ENCODE measurements around the gene ADGRA1. TPM values are rescaled to one million over a fixed set of nuclear protein-coding genes. Genes with fewer than 3 reads are reported as not detected.
"Not testable (repeated sequence)": the region's sequence is repeated elsewhere in the genome, so short reads cannot be mapped to it uniquely, and the experiment has no call there.

ADGRA1 gene
- polyA plus RNA-seq, 10 donors = 1.8 to 3.2 (median 2.5) TPM

- DNase-seq = no peak
Measured at GRCh38 chr10:133127291-133128125, 39.8 kb downstream of the ADGRA1 start.

- DNase-seq = no peak
Measured at GRCh38 chr10:133128126-133129070, 40.7 kb downstream of the ADGRA1 start.

DNA sequence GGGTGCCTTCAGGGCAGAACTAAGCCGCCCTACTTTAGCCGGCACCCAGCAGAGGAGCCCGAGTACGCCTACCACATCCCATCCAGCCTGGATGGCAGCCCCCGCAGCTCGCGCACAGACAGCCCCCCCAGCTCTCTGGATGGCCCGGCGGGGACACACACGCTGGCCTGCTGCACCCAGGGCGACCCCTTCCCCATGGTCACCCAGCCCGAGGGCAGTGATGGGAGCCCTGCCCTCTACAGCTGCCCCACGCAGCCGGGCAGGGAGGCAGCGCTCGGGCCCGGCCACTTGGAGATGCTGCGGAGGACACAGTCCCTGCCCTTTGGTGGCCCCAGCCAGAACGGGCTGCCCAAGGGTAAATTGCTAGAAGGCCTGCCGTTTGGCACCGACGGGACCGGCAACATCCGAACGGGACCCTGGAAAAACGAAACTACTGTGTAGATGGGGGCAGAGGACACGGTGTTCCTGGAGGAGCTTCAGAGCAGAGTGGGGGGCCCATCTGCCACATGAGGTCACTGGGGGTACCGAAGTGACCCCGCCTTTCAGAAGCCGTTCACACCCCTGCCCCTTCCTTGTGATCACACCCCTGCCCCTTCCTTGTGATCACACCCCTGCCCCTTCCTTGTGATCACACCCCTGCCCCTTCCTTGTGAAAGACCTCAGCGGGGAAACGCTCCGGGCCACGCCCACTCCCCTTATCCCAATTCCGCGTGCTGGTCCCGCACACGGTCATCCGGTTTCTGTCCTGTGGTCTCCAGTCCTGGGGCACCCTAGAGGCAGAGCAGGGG lies 41.5 kb downstream of the ADGRA1 start:
- DNase-seq = no peak

DNA sequence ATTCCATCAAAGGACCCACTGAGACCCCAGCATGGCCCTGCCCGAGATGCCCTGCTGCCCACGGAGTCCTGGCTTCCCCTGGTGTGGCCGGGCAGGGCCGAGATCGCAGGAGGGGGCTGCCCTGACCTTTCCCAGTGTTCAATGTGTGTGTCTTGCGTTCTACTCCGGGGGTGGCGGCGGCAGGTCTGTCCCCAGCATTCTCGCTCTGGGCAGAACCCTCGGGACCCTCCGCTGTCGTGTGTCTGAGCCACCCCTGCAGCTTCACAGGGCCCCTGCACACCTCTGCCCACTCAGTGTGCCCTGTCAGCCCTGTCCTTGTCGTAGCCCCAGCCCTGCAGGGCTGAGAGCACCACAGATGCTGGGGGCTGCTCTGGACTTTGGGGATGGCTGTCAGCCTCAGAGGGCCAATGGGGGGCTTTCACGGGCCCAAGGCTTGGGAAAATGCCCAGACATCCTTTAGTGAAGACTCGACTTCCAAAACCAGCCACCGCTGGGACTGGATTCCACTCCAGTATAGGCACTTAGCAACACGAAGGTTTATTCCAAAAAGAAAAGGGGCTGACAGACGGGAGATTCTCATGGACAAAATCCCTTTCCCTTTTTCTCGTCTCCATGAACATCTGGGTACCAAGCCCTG lies 42.3 kb downstream of the ADGRA1 start:
- no peak for DNase-seq

- no peak for DNase-seq
Measured at GRCh38 chr10:133130602-133131001, 42.9 kb downstream of the ADGRA1 start.

- DNase-seq = no peak
Measured at GRCh38 chr10:133131053-133131452, 43.3 kb downstream of the ADGRA1 start.

DNA sequence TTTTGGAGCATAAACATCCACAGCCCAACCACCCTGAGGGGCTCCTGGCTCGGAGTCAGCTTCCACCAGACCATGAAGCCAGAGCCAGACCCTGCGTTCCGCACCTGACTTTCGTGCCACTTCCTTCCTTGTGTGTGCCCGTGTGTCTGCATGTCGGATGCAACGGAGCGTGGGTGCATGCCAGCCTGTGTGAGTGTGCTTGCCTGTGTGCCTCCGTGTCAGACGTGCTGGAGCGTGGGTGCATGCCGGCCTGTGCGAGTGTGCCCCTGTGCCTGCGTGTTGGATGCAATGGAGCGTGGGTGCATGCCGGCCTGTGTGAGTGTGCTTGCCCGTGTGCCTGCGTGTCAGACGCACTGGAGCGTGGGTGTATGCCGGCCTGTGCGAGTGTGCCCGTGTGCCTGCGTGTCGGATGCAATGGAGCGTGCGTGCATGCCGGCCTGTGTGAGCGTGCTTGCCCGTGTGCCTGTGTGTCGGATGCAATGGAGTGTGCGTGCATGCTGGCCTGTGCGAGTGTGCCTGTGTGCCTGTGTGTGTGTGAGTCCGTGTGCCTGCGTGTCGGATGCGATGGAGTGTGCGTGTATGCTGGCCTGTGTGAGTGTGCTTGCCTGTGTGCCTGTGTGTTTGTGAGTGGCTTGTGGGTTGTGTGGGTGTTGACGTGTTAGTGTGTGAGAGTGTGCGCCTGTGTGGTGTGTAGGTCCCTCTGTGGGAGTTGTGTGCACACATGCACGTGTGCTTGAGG lies 44.2 kb downstream of the ADGRA1 start:
- no peak for DNase-seq

DNA sequence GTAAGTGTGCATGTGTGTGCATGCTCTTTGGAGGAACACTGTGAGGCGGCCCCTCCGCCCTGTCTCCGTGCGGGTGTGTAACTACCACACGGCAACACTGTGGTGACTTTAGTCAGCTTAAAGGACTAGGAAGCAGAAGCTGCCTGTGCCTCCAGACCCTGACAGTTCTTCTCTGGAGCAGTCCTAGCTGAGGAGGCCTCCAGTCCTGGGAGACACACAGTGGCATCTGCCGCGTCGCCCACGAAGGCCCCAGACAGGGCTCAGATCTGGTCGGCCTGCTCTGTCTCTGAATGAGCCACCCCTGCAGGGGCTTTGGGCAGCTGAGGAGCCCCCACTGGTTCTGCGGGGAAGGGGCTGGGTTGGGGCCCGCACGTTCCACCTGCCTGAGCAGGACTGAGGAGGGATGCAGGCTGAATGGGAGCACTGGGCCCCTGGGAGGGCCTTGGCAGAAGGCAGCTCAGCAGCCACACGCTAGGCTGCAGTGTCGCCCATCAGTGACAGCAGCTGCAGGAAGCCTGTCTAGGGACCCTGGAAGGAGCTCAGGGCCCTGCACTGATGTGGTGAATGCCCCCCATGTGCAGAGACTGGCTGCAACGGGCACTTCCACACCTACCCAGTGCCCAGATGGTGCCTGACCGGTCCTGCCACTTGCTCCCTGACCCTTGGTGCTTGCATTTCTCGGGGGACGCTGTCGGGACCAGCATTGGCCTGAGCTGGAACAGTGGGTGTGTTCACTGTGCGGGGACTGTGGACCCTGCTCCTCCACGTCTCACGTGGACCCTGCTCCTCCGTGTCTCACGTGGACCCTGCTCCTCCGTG lies 45.0 kb downstream of the ADGRA1 start:
- DNase-seq = no peak

DNA sequence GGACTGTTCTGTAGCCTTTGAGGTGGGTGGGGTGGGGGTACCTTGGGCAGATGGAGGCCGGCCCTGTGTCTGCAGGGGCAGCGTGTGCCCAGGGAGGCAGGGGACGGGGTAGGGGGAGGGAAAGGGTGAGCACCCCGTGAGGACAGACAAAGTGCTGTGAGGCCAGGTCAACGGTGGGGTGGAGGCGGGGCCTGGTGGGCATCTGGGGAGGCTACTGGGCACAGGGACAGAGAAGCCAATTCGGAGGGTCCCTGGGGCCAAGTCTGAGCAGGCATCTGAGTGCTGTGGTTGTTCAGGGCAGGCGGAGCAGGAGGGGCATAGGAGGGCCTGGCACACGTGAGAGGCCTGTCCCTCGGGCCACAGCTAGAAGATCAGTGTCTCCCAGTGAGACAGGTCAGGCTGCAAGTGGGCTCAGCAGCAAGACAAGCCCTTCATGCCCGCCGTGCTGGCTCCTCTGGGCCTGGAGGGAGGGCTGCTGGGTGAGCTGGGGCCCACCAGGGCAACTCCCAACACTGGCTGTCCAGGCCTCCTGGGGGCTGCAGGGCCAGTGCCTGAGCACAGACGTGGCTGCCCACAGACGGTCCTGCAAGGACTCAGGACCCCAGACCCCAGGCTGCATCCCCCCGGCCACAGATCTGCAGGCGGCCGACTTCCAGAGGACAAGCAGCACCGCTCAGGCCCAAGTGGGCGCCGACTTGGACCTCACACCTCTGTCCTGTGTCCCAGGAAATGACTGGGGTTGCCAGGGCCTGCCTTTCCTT lies 45.9 kb downstream of the ADGRA1 start:
- DNase-seq = no peak

DNA sequence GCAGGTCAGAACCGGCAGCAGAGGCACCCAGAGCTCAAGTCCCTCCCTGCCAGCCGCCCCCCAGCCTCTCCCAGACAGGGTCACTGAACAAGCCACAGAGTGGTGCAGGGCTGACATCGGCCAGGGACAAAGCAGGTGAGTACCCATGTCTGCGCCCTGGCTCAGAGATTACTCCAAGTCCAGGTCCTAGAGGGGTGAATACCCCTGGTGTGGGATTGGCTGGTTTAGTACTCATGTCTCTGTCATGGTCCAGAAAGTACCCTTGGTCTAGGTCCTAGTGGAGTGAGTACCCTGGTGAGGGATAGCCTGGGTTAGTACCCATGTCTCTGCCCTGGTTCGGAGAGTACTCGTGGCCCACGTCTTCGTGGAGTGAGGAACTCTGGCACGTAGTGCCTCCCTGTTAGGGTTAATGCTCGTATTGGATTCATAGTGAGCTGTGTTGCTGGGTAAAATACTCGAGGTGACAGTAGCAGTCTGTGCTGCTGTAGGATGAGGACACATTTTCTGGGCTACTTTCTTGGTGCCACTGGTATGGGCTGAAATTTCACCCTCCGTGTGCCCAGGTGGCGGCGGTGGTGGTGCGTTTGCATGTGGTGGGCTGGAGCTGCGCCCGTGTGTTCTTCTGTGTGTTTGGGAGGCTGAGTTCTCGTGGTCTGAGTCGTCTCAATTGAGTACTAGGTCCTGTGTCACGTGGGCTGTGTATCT lies 46.8 kb downstream of the ADGRA1 start:
- DNase-seq = no peak

DNA sequence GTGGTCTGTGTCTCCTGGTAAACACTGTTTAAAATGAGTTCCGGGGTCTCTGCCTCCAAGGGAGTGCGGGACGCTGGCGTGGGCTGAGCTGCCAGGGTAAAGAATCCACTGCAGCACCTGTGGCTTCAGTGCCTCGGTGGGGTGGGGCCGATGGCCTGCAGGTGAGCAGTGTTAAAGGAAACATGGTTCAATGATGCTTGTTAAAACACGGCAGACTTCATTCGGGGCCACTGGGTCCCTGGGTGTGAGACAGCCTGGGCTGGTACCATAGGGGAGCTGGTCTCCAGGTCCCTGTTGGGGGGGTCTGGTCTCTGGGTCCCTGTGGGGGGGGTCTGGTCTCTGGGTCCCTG lies 47.4 kb downstream of the ADGRA1 start:
- DNase-seq = no peak

- not testable (repeated sequence) for DNase-seq
Measured at GRCh38 chr10:133137486-133138145, 49.9 kb downstream of the ADGRA1 start.

GRCh38 chr10:133139551-133140065 lies 51.9 kb downstream of the ADGRA1 start:
- DNase-seq = no peak

DNA sequence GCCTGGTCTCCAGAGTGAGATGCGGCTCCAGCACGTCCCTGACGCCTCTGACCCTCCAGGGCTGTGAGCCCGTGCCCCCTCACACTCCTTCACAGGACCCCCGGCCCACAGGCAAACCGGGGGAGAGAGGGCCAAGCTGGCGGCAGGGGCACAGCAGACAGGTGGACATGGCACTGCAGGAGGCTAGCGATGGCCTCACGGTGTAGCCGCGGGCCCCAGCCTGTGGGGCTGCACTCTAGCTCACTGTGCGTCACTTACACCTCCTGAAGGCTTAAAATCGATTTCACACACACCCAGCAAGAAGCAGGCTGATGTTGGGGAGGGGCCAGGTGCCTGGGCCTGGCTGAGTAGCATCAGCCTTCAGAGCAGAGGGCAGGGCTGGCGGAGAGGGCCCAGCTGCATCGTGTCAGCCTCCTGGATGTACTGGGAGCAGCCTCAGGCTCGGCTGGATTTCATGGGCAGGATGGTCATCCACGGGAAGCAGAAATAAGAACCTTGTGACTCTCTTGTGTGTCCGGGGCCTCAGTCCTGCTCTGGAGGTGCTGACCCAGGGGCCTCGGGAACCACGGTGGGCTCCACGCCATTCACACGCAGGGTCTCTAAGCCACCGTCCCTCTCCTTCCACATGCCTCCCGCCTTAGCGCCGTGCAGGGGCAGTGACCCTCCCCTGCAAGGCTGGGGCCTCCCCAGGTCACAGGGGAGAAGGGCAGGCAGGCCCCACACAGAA lies 52.9 kb downstream of the ADGRA1 start:
- DNase-seq = no peak

GRCh38 chr10:133141144-133141957 lies 53.6 kb downstream of the ADGRA1 start:
- no peak for DNase-seq

DNA sequence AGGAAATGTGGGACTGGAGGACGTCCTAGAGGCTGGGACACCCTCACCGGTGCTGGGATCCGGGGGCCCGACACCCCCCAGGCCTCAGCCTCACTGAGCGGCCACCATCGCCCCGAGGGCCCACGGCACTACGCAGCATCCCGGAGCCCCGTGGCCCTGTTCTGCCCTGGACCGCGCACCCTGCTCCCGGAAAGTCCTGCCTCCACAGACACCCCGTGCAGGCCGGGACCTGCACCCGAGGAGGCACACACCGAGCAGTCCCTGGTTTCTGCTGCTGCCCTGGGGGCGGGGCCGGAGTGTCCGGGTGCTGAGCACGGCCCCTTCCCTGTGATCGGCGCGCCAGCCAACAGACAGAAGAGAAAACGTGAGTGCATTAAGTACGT lies 54.2 kb downstream of the ADGRA1 start:
- no peak for DNase-seq

Measured in muscle of back (tissue), 11 donors.